Large intestine (tissue), 3 donors: ENCODE data around the gene TSSK6. TPM values are rescaled to one million over a fixed set of nuclear protein-coding genes. Genes with fewer than 3 reads are reported as not detected.

Source experiments
- DNase-seq, 2 donors: peaks; one replicate each; pipeline versions ENCODE4 v3.0.0 to v3.0.0-alpha.2; 2013
- H3K27ac ChIP-seq: one replicate; pipeline ENCODE4 v1.5.1; 2013; ENCODE audit warnings: low read length
- H3K27me3 ChIP-seq: 2 replicates; pipeline ENCODE4 v1.6.1; 2013; ENCODE audit warnings: low read length; ENCODE audit not compliant: control insufficient read depth, insufficient read depth
- H3K36me3 ChIP-seq: 2 replicates; pipeline ENCODE4 v1.6.1; 2013; ENCODE audit warnings: low read length; ENCODE audit not compliant: control insufficient read depth, insufficient read depth
- H3K4me1 ChIP-seq: one replicate; pipeline ENCODE4 v1.6.1; 2013; ENCODE audit warnings: low read length; ENCODE audit not compliant: control insufficient read depth, insufficient read depth
- H3K4me3 ChIP-seq: one replicate; pipeline ENCODE4 v1.5.1; 2013; ENCODE audit warnings: low read length
- H3K9me3 ChIP-seq: one replicate; pipeline ENCODE4 v1.6.1; 2013; ENCODE audit warnings: mild to moderate bottlenecking, low read depth, low read length, moderate library complexity; ENCODE audit not compliant: control insufficient read depth
- WGBS: methylation state at CpG from one replicate; pipeline ENCODE4 v1.1.5; 2013; ENCODE audit warnings: low lambda C conversion rate; ENCODE audit not compliant: insufficient coverage; 5-methylcytosine and 5-hydroxymethylcytosine counted together
- polyA plus RNA-seq: library from polyadenylated mRNA; unstranded; fragments of 120-200 nt; gene quantifications from one replicate; pipeline ENCODE4 v1.2.1, GENCODE V29; 2013

The TSSK6 gene
- polyA plus RNA-seq, 1 donor, result 1.2 TPM

DNA sequence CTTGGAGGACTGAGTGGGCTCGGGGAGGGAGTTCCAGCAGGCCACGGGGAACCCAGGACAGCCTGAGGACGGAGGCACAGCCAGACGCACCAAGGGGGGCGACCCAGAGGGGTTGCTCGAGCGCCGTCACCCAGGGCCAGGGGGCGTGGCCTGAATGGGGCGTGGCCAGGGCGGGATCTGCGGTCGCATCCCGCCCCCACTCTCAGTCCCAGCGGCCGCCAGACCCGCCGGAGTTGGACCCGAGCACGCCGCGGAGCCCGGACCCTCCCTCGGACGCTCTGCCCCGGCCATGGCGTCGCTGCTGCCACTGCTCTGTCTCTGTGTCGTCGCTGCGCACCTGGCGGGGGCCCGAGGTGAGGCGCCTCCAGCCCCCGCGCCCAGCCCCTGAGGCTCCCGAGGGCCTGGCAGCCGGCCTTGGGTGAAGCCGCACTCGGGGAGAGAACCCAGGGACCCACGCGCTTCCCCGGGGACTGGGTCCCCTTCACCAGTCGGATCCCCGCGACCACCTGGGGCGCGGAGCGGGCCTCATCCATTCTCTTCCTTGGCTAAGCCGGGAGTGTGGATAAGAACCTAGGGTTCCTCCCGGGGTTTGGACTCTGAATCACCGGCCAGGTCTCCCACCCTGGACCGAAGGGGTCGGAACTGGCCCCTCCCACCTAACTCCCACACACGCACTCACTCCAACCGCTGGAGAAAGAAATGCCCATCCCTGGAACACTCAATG lies 22.9 kb upstream of the TSSK6 start, which contains the start of gene CILP2:
TSS of gene CILP2 (plus strand) at position 205 of the 724 bp plus-strand sequence. CDS start at position 290, 85 bp downstream.
- H3K4me3 ChIP-seq, result no peak within 1 kb of the TSS
- peaks cover 18% of the 10 kb centered on the region for H3K9me3 ChIP-seq
- peak in 1 of 2 donors; percentile 31 for DNase-seq
- no peak within 1 kb of the TSS for H3K27ac ChIP-seq
- H3K36me3 ChIP-seq, result no peaks in the 10 kb centered on the region
- H3K4me1 ChIP-seq, result peaks cover 13% of the 10 kb centered on the region
- peaks cover 58% of the 10 kb centered on the region for H3K27me3 ChIP-seq
- WGBS, result no CpG with 5 or more reads among the region's 56 CpGs

DNA sequence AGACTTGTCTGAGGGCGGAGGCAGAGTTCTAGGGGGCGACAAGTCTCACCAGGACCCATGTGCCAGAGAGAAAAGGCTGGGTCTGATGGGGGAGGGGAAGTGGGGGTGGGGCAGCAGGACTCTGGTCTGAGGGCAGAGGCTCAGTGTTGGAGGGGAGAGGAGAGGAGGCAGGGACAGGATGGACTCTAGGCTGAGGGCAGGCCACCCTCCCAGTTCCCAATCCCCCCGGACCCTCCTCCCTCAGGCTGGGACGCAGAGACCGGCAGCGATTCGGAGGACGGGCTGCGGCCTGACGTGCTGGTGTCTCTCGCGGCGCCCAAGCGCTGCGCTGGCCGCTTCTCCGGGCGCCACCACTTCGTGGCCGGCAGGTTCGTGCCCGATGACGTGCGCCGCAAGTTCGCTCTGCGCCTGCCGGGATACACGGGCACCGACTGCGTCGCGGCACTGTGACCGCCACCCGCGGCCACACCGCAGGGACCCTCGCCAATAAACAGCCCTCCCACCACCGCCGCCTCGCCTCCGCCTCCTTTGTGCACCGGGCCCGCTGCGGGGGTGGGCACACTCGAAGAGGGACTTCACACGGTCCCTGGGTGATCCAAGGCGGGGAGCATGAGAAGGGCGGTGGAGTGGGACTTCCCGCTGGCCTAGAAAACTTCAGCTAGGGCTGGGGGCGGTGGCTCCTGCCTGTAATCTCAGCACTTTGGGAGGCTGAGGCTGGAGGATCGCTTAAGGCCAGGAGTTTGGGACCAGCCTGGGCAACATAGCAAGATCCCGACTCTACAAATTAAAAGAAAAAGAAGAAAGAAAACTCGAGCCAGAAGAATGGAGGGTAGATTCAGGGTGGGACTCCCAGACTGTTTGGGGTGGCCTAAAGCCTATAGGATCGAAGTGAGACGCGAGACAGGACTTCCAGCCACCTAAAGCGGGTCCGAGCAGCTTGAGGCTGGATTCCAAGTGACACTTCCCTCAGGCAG lies 22.0 kb upstream of the TSSK6 start:
- WGBS, result 83% methylated on average over 2 of the region's 59 CpGs
- Histone ChIP-seq H3K36me3 (no peaks in the 10 kb centered on the region), H3K9me3 (peaks cover 18% of the 10 kb centered on the region), H3K4me1 (peaks cover 13% of the 10 kb centered on the region), H3K4me3 (no peak overlapping the region), H3K27me3 (peaks cover 54% of the 10 kb centered on the region), H3K27ac (no peak overlapping the region)
- DNase-seq, result no peak

- DNase-seq, result no peak
- H3K27ac ChIP-seq, result no peak overlapping the region
- WGBS, result no CpG with 5 or more reads among the region's 34 CpGs
- peaks cover 40% of the 10 kb centered on the region for H3K27me3 ChIP-seq
- H3K36me3 ChIP-seq, result peaks cover 3% of the 10 kb centered on the region
- H3K4me3 ChIP-seq, result no peak overlapping the region
- H3K4me1 ChIP-seq, result peaks cover 6% of the 10 kb centered on the region
- H3K9me3 ChIP-seq, result peaks cover 11% of the 10 kb centered on the region
Measured at GRCh38 chr19:19535311-19536191, 20.2 kb upstream of the TSSK6 start.

GRCh38 chr19:19534556-19535265 lies 19.4 kb upstream of the TSSK6 start:
- peaks cover 5% of the 10 kb centered on the region for H3K4me1 ChIP-seq
- WGBS, result no CpG with 5 or more reads among the region's 27 CpGs

DNA sequence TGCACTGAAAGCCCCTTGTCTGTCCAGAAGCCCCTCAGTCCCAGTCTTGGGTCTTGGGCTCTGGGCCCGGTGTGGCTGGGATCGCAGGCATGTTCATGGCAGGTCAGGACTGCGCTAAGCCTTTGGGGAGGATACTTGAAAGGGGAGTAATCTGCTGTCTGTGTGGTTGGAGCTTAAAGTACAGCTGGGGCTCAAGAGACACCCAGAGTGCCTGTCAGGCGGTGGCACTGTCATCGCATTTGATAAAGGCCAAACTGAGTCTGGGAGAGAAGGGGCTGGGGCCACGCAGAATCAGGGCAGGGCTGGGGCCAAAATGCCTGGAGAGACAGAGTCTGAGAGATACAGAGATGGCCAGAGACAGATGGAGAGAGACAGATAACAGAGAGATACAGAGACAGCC lies 18.5 kb upstream of the TSSK6 start:
- H3K4me3 ChIP-seq, result no peak overlapping the region
- no peaks in the 10 kb centered on the region for H3K9me3 ChIP-seq
- H3K27ac ChIP-seq, result no peak overlapping the region
- peaks cover 23% of the 10 kb centered on the region for H3K27me3 ChIP-seq
- DNase-seq, result no peak
- peaks cover 5% of the 10 kb centered on the region for H3K4me1 ChIP-seq
- H3K36me3 ChIP-seq, result peaks cover 9% of the 10 kb centered on the region
- no CpG with 5 or more reads among the region's 6 CpGs for WGBS

More at GRCh38 chr19:19534556-19535265, 19.4 kb upstream of the TSSK6 start:
- Histone ChIP-seq H3K4me3 (no peak overlapping the region), H3K27me3 (peaks cover 31% of the 10 kb centered on the region), H3K9me3 (peaks cover 2% of the 10 kb centered on the region), H3K27ac (no peak overlapping the region), H3K36me3 (peaks cover 6% of the 10 kb centered on the region)
- no peak for DNase-seq

DNA sequence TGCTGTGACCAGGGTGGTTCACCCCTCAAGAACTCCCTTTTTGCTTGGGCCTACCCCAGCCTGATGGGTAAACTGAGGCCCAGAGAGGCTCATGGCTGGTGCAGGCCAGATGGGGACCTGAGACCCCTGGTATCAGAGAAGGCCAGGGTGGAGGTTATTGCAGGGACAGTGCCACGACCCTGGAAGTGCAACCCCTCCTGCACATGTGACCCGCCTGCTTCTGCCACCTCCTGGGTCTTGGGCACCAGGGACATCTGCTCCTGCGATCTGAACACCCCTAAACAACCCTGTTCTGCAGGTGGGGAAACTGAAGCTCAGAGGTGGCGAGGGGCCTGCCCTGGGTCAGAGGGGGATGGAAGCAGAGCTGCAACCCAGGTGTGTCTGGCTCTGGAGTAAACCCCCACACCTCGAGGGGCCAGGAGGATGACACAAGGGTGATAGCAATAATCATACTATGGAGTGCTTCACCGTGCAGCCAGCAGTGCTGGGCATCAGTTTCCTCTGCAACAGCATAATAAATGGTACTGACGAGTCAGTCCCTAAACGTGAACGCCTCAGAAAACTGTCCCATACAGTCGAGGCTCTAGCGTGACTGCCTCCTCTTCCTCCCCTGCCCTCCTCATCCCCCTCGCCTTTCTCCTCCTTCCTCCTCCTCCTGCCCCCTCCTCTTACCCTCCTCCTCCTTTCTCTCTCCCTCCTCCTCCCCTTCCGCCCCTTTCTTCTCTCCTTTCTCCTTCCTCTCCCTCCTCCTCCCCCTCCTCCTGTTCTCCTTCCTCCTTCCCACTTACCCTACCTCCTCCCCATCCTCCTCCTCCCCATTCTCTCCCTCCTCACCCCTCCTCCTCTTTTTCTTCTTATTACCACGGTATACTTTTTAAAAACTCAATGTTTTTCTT lies 17.7 kb upstream of the TSSK6 start:
- H3K4me3 ChIP-seq, result no peak overlapping the region
- H3K27ac ChIP-seq, result no peak overlapping the region
- WGBS, result 70% methylated on average over 5 of the region's 14 CpGs
- peaks cover 15% of the 10 kb centered on the region for H3K27me3 ChIP-seq
- peaks cover 14% of the 10 kb centered on the region for H3K36me3 ChIP-seq
- no peaks in the 10 kb centered on the region for H3K4me1 ChIP-seq
- DNase-seq, result no peak
- H3K9me3 ChIP-seq, result no peaks in the 10 kb centered on the region

DNA sequence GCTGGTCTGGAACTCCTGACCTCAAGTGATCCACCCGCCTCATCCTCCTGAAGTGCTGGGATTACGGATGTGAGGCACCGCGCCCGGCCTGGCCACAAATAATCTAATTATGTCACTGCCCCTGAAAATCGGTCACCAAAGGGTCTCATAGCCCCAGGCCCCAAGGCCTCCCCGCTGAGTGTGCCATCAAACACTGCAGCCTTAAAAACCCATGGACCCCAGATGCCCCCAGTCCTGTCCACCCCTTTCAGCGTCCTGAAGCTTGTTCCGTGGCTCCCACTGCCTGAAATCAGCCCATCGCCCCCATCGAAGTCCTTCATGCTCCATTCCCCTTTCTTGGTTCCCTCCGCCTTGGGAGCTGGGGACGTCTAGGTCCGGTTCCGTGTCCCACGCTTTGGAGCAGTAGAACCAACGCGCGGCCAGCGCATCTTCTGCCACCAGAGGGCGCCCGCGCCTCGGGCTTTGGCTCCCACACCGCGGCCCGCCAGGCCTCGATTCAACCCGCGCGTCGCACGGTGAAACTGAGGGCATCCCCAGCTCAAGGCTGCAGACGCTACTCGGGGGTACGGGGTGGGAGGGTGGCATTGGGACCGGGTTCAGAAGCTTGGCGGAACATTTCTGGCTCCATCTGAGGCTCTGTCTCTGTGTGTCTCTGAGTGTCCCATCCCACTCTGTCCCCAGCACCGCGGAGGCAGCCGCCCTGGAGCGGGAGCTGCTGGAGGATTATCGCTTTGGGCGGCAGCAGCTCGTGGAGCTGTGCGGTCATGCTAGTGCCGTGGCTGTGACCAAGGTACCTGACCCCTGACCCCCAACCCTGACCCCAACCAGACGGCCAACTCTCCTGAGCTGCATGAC lies 16.8 kb upstream of the TSSK6 start:
- Histone ChIP-seq H3K36me3 (peaks cover 23% of the 10 kb centered on the region), H3K4me1 (no peaks in the 10 kb centered on the region), H3K27me3 (peaks cover 6% of the 10 kb centered on the region), H3K9me3 (no peaks in the 10 kb centered on the region), H3K27ac (no peak overlapping the region), H3K4me3 (no peak overlapping the region)
- peak; percentile 53 to 55 for DNase-seq
- WGBS, result no CpG with 5 or more reads among the region's 48 CpGs

GRCh38 chr19:19530889-19531288 lies 15.5 kb upstream of the TSSK6 start:
- Histone ChIP-seq H3K36me3 (peaks cover 35% of the 10 kb centered on the region), H3K4me3 (no peak overlapping the region), H3K9me3 (no peaks in the 10 kb centered on the region), H3K27ac (no peak overlapping the region), H3K27me3 (no peaks in the 10 kb centered on the region), H3K4me1 (no peaks in the 10 kb centered on the region)
- 80% methylated on average over 2 of the region's 4 CpGs for WGBS
- no peak for DNase-seq
